Panc1 (cell line): ENCODE results near the gene PUS3. TPM values are rescaled to one million over a fixed set of nuclear protein-coding genes. Genes with fewer than 3 reads are reported as not detected.

Experiments
- ATAC-seq: fragments of 200-7000 bp; cut with Tn5 transposase; 2 replicates; pipeline ENCODE4 v1.9.1; 2020; ENCODE audit warnings: mild to moderate bottlenecking, moderate library complexity
- BruUV-seq: library from RNA; stranded (reverse); fragments of 400-500 nt; replicated peaks from 2 replicates; lab custom pipeline; 2021; lab: Mats Ljungman, UMichigan
- CTCF ChIA-PET: fragments of 300-600 bp; sonication (Branson Sonifier 250); formaldehyde crosslinking; loops from one replicate; lab custom pipeline; 2022; ENCODE audit warnings: antibody characterized with exemption; lab: Charles Lee
- POLR2A ChIA-PET: fragments of 300-600 bp; sonication (Branson Sonifier 250); formaldehyde crosslinking; loops from one replicate; lab custom pipeline; 2022; ENCODE audit warnings: antibody characterized with exemption; lab: Charles Lee
- DNase-seq: peaks from one replicate; pipeline ENCODE4 v3.0.0-alpha.2; 2010; ENCODE audit warnings: low read depth, low spot score
- H3K27ac ChIP-seq: 2 replicates; pipeline ENCODE4 v1.5.1; 2011; ENCODE audit warnings: mild to moderate bottlenecking, low read length, inconsistent platforms
- H3K27me3 ChIP-seq: fragments of 200-500 bp; sonication (Bioruptor generic); 2 replicates; pipeline ENCODE4 v1.6.0; 2014; ENCODE audit warnings: low read length, inconsistent platforms; ENCODE audit not compliant: control insufficient read depth, insufficient read depth
- H3K36me3 ChIP-seq: fragments of 200-500 bp; sonication (Bioruptor generic); 2 replicates; pipeline ENCODE4 v1.5.1; 2014; ENCODE audit warnings: inconsistent platforms, mild to moderate bottlenecking, low read length, moderate library complexity; ENCODE audit not compliant: control insufficient read depth, insufficient read depth
- H3K4me1 ChIP-seq: 2 replicates; pipeline ENCODE4 v1.5.1; 2011; ENCODE audit warnings: inconsistent platforms, mild to moderate bottlenecking, low read length, moderate library complexity; ENCODE audit not compliant: control insufficient read depth, insufficient read depth
- H3K4me3 ChIP-seq, 2 experiments: 2 replicates each; pipeline ENCODE4 v1.5.1; 2011 to 2012; ENCODE audit warnings: low read depth in 2 of 2, low read length in 2 of 2, mild to moderate bottlenecking in 2 of 2, inconsistent platforms in 1 of 2, moderate library complexity in 1 of 2
- H3K9me3 ChIP-seq: fragments of 200-500 bp; sonication (Bioruptor generic); 2 replicates; pipeline ENCODE4 v1.5.1; 2014; ENCODE audit warnings: low read depth, mild to moderate bottlenecking, inconsistent platforms, low read length, moderate library complexity; ENCODE audit not compliant: control insufficient read depth, insufficient read depth
- POLR2AphosphoS5 ChIP-seq: IDR thresholded peaks from 2 replicates; pipeline ENCODE4 v1.6.1; 2012; ENCODE audit warnings: mild to moderate bottlenecking, low read depth, low read length, moderate library complexity
- REST ChIP-seq, 2 experiments: IDR thresholded peaks; 2 replicates each; pipeline ENCODE4 v1.6.1; 2011 to 2012; ENCODE audit warnings: low read depth in 2 of 2, control low read depth in 1 of 2, low read length in 1 of 2, mild to moderate bottlenecking in 1 of 2, moderate library complexity in 1 of 2; ENCODE audit not compliant: insufficient read depth in 1 of 2
- SIN3A ChIP-seq: IDR thresholded peaks from 2 replicates; pipeline ENCODE4 v1.6.1; 2012; ENCODE audit warnings: low read depth, mild to moderate bottlenecking, low read length, moderate library complexity, borderline replicate concordance; ENCODE audit not compliant: insufficient read depth
- TCF7L2 ChIP-seq: IDR thresholded peaks from 2 replicates; pipeline ENCODE4 v1.6.1; 2011; ENCODE audit warnings: mild to moderate bottlenecking, low read depth, low read length, inconsistent platforms
- in situ Hi-C: cut with HindIII; loops from 2 replicates; pipeline ENCODE4 v1.10.0; 2016; ENCODE audit warnings: low sequenced_read_pairs, low pct_unique_long_range_greater_than_20kb
- intact Hi-C: fragments of 100-400 bp; cut with micrococcal nuclease; formaldehyde crosslinking; loops from one replicate; pipeline ENCODE4 v1.10.0; 2022; ENCODE audit not compliant: unreplicated experiment
- total RNA-seq: library from RNA; stranded (reverse); gene quantifications from one replicate; pipeline ENCODE4 v1.2.1, GENCODE V29; 2021; ENCODE audit not compliant: unreplicated experiment
- TF ChIP-seq, protein P1 (sequence below): fragments of 450-650 bp; IDR thresholded peaks from 2 replicates; pipeline ENCODE4 v1.5.1; 2017; ENCODE audit warnings: mild to moderate bottlenecking

Gene PUS3
- total RNA-seq, 1 experiment from 2014 or later = 15.1 TPM

DNA sequence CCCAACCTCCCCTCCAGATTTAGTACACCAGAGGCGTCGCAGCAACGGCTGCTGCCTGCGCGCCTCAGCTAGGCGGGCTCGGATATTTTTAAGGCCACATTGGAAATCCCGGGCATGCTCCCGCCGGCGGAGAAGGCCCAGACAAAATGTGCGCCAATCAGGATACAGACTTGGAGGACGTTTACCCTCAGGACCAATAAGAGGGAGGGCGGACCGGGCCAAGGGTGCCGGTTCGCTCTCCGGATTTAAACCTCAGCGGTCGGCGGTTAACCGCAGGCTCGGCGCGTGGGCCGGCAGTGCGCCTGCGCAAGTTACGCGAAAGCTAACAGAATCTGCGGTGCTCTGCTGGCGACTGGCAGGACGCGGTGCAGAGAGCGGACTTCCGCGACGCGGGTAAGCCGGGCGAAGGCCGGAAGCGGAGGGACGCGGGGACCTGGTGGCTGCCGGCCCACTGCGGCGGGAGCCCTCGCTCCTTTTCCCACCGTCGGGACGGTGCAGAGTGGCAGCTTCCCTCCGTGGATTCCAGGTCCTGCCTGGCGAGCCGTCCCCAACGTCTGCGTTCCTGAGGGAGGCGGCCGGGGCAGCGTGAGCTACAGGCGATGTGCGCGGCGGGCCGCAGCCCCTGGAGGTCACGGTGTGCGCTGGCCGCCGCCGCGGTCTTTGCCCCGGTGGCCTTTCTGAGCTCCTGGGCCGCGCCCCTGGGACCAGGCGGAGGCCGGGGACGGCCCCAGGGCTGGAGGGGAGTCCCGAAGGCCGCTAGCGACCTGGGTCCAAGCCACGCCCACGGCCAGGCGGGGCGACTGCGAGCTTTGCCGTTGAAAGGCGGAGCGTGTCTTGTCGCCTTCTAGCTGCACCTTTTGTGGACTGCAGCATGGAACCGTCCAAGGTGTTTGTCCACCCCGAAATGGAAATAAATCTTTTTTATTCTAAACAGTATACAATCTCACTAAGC lies 15.4 kb downstream of the PUS3 start, which contains the start of gene HYLS1:
HYLS1 (plus strand) TSS at position 296 of the 952 bp plus-strand sequence. CDS start 11,701 bp downstream, outside the sequence.
- DNase-seq (peak; percentile 89), ATAC-seq (peak; percentile 96)
- Histone ChIP-seq H3K36me3 (peaks cover 15% of the 10 kb centered on the region), H3K4me1 (peaks cover 35% of the 10 kb centered on the region), H3K4me3 (peak within 1 kb of the TSS; percentile 66 to 91), H3K9me3 (no peaks in the 10 kb centered on the region), H3K27ac (peak within 1 kb of the TSS; percentile 96), H3K27me3 (no peaks in the 10 kb centered on the region)
- CTCF ChIA-PET = interaction anchor here (0.6 to 0.7 kb wide), 3 partner anchors 40 to 982 kb away, joined by 3 to 9 read pairs (median 4); no protein-coding TSS in a partner anchor
- in situ Hi-C loops = no loop called here
- no TSS peak for BruUV-seq
- intact Hi-C loops = no loop called here
- POLR2A ChIA-PET = interaction anchor here (0.6 to 1.2 kb wide), 13 partner anchors 8 to 1441 kb away, joined by 3 to 11 read pairs (median 4); partner anchors contain the start of gene PUS3
- TF ChIP-seq TCF7L2 (peak; percentile 62; the same call in 1 of the 2 replicates), SIN3A (0 out of 2 replicates have a peak, but pooled peaks have one; percentile 19), REST (IDR thresholded peaks at IDR 0.05; ENCODE audit: insufficient read depth in 1 of 2, low read depth in 2 of 2, low read length in 1 of 2) (no peak; a peak in 2 of 4 replicates), POLR2AphosphoS5 (peak; percentile 95)
- TF ChIP-seq, protein P1, sequence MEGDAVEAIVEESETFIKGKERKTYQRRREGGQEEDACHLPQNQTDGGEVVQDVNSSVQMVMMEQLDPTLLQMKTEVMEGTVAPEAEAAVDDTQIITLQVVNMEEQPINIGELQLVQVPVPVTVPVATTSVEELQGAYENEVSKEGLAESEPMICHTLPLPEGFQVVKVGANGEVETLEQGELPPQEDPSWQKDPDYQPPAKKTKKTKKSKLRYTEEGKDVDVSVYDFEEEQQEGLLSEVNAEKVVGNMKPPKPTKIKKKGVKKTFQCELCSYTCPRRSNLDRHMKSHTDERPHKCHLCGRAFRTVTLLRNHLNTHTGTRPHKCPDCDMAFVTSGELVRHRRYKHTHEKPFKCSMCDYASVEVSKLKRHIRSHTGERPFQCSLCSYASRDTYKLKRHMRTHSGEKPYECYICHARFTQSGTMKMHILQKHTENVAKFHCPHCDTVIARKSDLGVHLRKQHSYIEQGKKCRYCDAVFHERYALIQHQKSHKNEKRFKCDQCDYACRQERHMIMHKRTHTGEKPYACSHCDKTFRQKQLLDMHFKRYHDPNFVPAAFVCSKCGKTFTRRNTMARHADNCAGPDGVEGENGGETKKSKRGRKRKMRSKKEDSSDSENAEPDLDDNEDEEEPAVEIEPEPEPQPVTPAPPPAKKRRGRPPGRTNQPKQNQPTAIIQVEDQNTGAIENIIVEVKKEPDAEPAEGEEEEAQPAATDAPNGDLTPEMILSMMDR = peak; percentile 59

DNA sequence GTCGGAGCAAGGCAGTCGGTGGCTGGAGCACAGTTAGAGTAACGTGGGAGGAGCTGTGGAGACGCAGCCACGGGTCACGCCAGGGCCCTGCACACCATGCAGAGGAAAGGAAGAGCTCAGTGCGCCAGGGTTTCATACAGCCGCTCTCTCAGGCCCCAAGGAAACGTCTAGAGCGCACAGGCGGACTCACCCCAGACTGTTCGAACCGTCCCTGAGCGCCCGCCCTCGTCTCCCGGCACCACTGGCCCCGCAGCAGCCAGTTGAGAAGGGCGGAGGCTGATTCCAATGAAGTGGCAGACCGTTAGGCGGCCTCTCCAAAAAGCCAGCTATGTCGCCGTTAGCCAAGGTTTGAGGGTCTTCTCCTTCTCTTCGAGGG lies 16.0 kb downstream of the PUS3 start:
- Histone ChIP-seq H3K4me1 (peaks cover 29% of the 10 kb centered on the region), H3K4me3 (peak overlapping the region; percentile 66 to 91), H3K27me3 (no peaks in the 10 kb centered on the region), H3K36me3 (peaks cover 11% of the 10 kb centered on the region; the same call in 1 of the 2 replicates), H3K9me3 (no peaks in the 10 kb centered on the region), H3K27ac (peak overlapping the region; percentile 96)
- no peak for DNase-seq
- peak; percentile 67 for ATAC-seq
- in situ Hi-C loops (no loop called here), intact Hi-C loops (no loop called here)
- no TSS peak for BruUV-seq
- CTCF ChIA-PET = interaction anchor here (0.6 to 0.7 kb wide), 3 partner anchors 40 to 982 kb away, joined by 3 to 9 read pairs (median 4); no protein-coding TSS in a partner anchor
- POLR2A ChIA-PET = interaction anchor here (0.6 to 1.2 kb wide), 9 partner anchors 9 to 668 kb away, joined by 3 to 11 read pairs (median 4); partner anchors contain the start of gene PUS3
- no peak; the same call in 1 of the 2 replicates for TF ChIP-seq POLR2AphosphoS5
- no peak for TF ChIP-seq REST (IDR thresholded peaks at IDR 0.05; ENCODE audit: insufficient read depth in 1 of 2, low read depth in 2 of 2, low read length in 1 of 2)
- no peak; the same call in 1 of the 2 replicates for TF ChIP-seq SIN3A
- TF ChIP-seq, protein P1 = no peak
- TF ChIP-seq TCF7L2 = no peak
